ENCODE results near the gene NCBP2L.

NCBP2L gene

DNA sequence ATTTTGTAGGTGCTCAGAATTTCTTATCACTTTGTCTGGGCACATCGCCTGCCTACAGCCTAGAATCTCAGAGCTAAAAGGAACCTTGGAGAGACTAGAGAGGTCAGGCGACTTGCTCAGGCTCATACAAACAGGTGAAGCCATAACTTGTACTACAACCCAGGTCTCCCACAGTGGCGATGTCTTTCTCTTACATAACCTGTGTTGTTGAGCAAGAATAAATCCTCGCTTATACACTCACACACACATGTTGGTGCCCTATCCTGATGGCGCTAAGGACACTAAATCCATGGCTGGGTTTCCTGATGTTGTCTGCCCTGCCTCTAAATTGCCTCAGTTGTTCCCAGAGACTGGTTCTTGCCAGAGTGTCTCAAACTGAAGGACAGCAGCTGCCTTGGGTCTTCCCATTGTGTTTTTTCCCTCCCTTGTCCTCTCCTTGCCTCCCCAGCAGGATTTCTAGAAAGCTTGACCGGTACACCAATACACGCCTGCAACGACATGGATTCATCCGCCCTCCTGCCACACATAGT lies 3.6 kb upstream of the NCBP2L start:
- Mint-ChIP-seq H3K4me3 (peak overlapping the region; percentile 65), H3K27me3 (ENCODE audit: low read depth, poor library complexity) (peaks cover 41% of the 10 kb centered on the region), H3K4me1 (peaks cover 31% of the 10 kb centered on the region), H3K27ac (no peak overlapping the region), H3K9me3 (peaks cover 25% of the 10 kb centered on the region), H3K36me3 (ENCODE audit: low read depth) (no peaks in the 10 kb centered on the region)
- TF ChIP-seq, protein P1, sequence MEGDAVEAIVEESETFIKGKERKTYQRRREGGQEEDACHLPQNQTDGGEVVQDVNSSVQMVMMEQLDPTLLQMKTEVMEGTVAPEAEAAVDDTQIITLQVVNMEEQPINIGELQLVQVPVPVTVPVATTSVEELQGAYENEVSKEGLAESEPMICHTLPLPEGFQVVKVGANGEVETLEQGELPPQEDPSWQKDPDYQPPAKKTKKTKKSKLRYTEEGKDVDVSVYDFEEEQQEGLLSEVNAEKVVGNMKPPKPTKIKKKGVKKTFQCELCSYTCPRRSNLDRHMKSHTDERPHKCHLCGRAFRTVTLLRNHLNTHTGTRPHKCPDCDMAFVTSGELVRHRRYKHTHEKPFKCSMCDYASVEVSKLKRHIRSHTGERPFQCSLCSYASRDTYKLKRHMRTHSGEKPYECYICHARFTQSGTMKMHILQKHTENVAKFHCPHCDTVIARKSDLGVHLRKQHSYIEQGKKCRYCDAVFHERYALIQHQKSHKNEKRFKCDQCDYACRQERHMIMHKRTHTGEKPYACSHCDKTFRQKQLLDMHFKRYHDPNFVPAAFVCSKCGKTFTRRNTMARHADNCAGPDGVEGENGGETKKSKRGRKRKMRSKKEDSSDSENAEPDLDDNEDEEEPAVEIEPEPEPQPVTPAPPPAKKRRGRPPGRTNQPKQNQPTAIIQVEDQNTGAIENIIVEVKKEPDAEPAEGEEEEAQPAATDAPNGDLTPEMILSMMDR (IDR thresholded peaks at IDR 0.05), result no peak
- no peak for DNase-seq

DNA sequence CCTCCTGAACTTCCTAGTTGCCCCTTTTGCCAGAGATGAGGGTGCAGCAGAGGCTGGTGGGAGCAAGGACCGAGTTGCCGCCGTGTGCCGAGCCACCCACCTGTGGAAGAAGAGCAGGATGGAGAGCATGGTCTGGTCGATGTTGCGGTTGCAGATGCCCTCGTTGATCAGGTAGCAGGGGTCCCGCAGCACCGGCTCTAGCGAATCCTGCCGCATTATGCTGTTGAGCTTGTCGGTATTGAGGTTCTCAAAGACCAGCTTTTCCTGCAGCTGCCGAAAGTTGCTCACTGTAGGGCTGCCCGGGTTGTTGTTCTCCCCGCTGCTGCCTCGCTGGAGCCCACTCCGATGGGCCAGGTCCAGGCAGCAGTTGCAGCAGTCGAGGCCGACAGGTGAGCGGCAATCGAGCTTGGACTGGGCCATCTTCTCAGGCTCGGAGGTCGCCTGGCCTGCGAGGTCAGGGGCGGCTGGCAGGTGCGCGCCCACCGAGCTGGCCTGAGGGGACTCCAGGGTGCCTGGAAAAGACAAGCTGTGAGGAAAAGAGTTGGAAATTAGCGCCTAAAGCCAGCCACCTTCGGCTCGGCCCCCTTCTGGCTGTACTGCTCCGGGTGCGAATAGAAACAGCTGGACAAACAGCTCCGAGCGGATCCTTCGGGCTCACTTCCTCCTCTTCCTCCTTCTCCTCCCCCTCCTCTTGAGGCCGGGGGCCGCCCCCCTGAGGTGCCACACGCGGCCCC lies 2.4 kb upstream of the NCBP2L start:
- no peaks in the 10 kb centered on the region for H3K36me3 Mint-ChIP-seq (ENCODE audit: low read depth)
- H3K4me3 Mint-ChIP-seq, result peak overlapping the region; percentile 65
- DNase-seq, result no peak
- H3K9me3 Mint-ChIP-seq, result peaks cover 25% of the 10 kb centered on the region
- H3K27ac Mint-ChIP-seq, result no peak overlapping the region
- H3K27me3 Mint-ChIP-seq (ENCODE audit: low read depth, poor library complexity), result peaks cover 41% of the 10 kb centered on the region
- TF ChIP-seq, protein P1 (IDR thresholded peaks at IDR 0.05), result no peak
- peaks cover 31% of the 10 kb centered on the region for H3K4me1 Mint-ChIP-seq

- Mint-ChIP-seq H3K27ac (no peak within 1 kb of the TSS), H3K4me1 (peaks cover 31% of the 10 kb centered on the region), H3K4me3 (peak within 1 kb of the TSS; percentile 81), H3K9me3 (peaks cover 25% of the 10 kb centered on the region), H3K27me3 (ENCODE audit: low read depth, poor library complexity) (peaks cover 41% of the 10 kb centered on the region), H3K36me3 (ENCODE audit: low read depth) (no peaks in the 10 kb centered on the region)
- TF ChIP-seq, protein P1 (IDR thresholded peaks at IDR 0.05), result no peak
- DNase-seq, result peak; percentile 72
Measured at GRCh38 chrX:107775734-107776511, 1.6 kb upstream of the NCBP2L start, which contains the start of gene TSC22D3. Gene TSC22D3, minus strand, starts transcription at chrX:107775787. Its CDS starts 368 bp downstream, at chrX:107775419.

- Mint-ChIP-seq H3K4me1 (peaks cover 31% of the 10 kb centered on the region), H3K27me3 (ENCODE audit: low read depth, poor library complexity) (peaks cover 39% of the 10 kb centered on the region), H3K36me3 (ENCODE audit: low read depth) (no peaks in the 10 kb centered on the region), H3K4me3 (peak overlapping the region; percentile 81), H3K9me3 (peaks cover 28% of the 10 kb centered on the region), H3K27ac (no peak overlapping the region)
- TF ChIP-seq, protein P1 (IDR thresholded peaks at IDR 0.05), result peak; percentile 63
- peak; percentile 68 for DNase-seq
Measured at GRCh38 chrX:107776649-107777535, 641 bp upstream of the NCBP2L start.

- no peak overlapping the region for H3K27ac Mint-ChIP-seq
- TF ChIP-seq, protein P1 (IDR thresholded peaks at IDR 0.05), result no peak
- H3K9me3 Mint-ChIP-seq, result peaks cover 23% of the 10 kb centered on the region
- H3K27me3 Mint-ChIP-seq (ENCODE audit: low read depth, poor library complexity), result peaks cover 15% of the 10 kb centered on the region
- no peak overlapping the region for H3K4me3 Mint-ChIP-seq
- H3K4me1 Mint-ChIP-seq, result peaks cover 13% of the 10 kb centered on the region
- no peak for DNase-seq
- no peaks in the 10 kb centered on the region for H3K36me3 Mint-ChIP-seq (ENCODE audit: low read depth)
Measured at GRCh38 chrX:107780525-107780924, 3.0 kb downstream of the NCBP2L start.

Data from nephron progenitor cell (in vitro differentiated cells).